A673 (cell line): ENCODE results near the gene PCDHGB4.

Experiments used
- CTCF ChIP-seq: fragments of 300-800, 200-600 bp; sonication (generic); conservative IDR thresholded peaks from 2 replicates; pipeline ENCODE4 v1.5.1; 2017; ENCODE audit warnings: low read depth, mild to moderate bottlenecking, antibody characterized with exemption, low read length, moderate library complexity, mixed read lengths
- EZH2 ChIP-seq: fragments of 200-600 bp; sonication (generic); IDR thresholded peaks from 2 replicates; pipeline ENCODE4 v1.6.1; 2017; ENCODE audit warnings: borderline replicate concordance, low read depth, mild to moderate bottlenecking, mixed read lengths, antibody characterized with exemption, low read length; ENCODE audit not compliant: poor library complexity, severe bottlenecking

DNA sequence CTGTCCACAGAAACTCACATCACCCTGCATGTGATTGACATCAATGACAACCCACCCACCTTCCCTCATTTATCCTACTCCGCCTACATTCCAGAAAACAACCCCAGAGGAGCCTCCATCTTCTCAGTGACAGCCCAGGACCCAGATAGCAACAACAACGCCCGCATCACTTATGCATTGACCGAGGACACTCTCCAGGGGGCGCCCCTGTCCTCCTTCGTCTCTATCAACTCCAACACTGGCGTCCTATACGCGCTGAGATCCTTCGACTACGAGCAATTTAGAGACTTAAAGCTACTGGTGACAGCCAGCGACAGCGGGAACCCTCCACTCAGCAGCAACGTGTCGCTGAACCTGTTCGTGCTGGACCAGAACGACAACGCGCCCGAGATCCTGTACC, 42.2 kb upstream of the PCDHGB4 start:
- TF ChIP-seq CTCF = no peak
- TF ChIP-seq EZH2 = no peak
